ENCODE measurements around the gene ARMC12.

ARMC12 gene

GRCh38 chr6:35710241-35710847 lies 26.5 kb upstream of the ARMC12 start:
- Histone ChIP-seq H3K27me3 (ENCODE audit: insufficient read depth, poor library complexity, severe bottlenecking) (no peaks in the 10 kb centered on the region), H3K27ac (replicated peaks) (no peak overlapping the region), H3K4me3 (replicated peaks; ENCODE audit: insufficient read depth, low read length) (no peak overlapping the region)
- no peak for TF ChIP-seq SPI1 (IDR thresholded peaks at IDR 0.05; ENCODE audit: borderline replicate concordance, low read depth)
- no peak for TF ChIP-seq CTCF (IDR thresholded peaks at IDR 0.05; ENCODE audit: insufficient read depth, low read length)
- no peak for TF ChIP-seq POLR2AphosphoS5 (IDR thresholded peaks at IDR 0.05; ENCODE audit: low read depth)
- TF ChIP-seq REST (IDR thresholded peaks at IDR 0.05; ENCODE audit: insufficient replicate concordance, low read depth), result no peak
- no peak for TF ChIP-seq GABPA (IDR thresholded peaks at IDR 0.05; ENCODE audit: low read depth)
- DNase-seq (ENCODE audit: low read depth in 1 of 2, low spot score in 1 of 2), result no peak

- Histone ChIP-seq H3K27me3 (ENCODE audit: insufficient read depth, poor library complexity, severe bottlenecking) (no peaks in the 10 kb centered on the region), H3K27ac (replicated peaks) (no peak overlapping the region), H3K4me3 (replicated peaks; ENCODE audit: insufficient read depth, low read length) (no peak overlapping the region)
- DNase-seq (ENCODE audit: low read depth in 1 of 2, low spot score in 1 of 2), result no peak
- TF ChIP-seq REST (IDR thresholded peaks at IDR 0.05; ENCODE audit: insufficient replicate concordance, low read depth) (no peak), CTCF (IDR thresholded peaks at IDR 0.05; ENCODE audit: insufficient read depth, low read length) (no peak), SPI1 (IDR thresholded peaks at IDR 0.05; ENCODE audit: borderline replicate concordance, low read depth) (no peak), GABPA (IDR thresholded peaks at IDR 0.05; ENCODE audit: low read depth) (no peak), POLR2AphosphoS5 (IDR thresholded peaks at IDR 0.05; ENCODE audit: low read depth) (no peak)
Observed at GRCh38 chr6:35711731-35712130, 25.1 kb upstream of the ARMC12 start.

- Histone ChIP-seq H3K27me3 (ENCODE audit: insufficient read depth, poor library complexity, severe bottlenecking) (no peaks in the 10 kb centered on the region), H3K27ac (replicated peaks) (no peak overlapping the region), H3K4me3 (replicated peaks; ENCODE audit: insufficient read depth, low read length) (no peak overlapping the region)
- no peak for TF ChIP-seq REST (IDR thresholded peaks at IDR 0.05; ENCODE audit: insufficient replicate concordance, low read depth)
- no peak for TF ChIP-seq GABPA (IDR thresholded peaks at IDR 0.05; ENCODE audit: low read depth)
- TF ChIP-seq SPI1 (IDR thresholded peaks at IDR 0.05; ENCODE audit: borderline replicate concordance, low read depth), result no peak
- no peak for TF ChIP-seq CTCF (IDR thresholded peaks at IDR 0.05; ENCODE audit: insufficient read depth, low read length)
- no peak for TF ChIP-seq POLR2AphosphoS5 (IDR thresholded peaks at IDR 0.05; ENCODE audit: low read depth)
- DNase-seq (ENCODE audit: low read depth in 1 of 2, low spot score in 1 of 2), result no peak
Observed at GRCh38 chr6:35713006-35713767, 23.6 kb upstream of the ARMC12 start.
